Activated T-helper 1 cell treated with anti-CD3 and anti-CD28 coated beads, Interleukin-12 subunit alpha, Interleukin-12 subunit beta, Interleukin-2, Interleukin-4 antibody, amounts not matched to agents 30 ng/mL and 10 ng/mL and 1 ng/mL, durations not matched to agents 14 hours and 24 hours and 36 hours (primary cell): Measurements from ENCODE around the gene SNAP47. TPM values are rescaled to one million over a fixed set of nuclear protein-coding genes. Genes with fewer than 3 reads are reported as not detected.

ENCODE experiments used
- DNase-seq: peaks from one replicate; pipeline ENCODE4 v3.0.0; 2021; ENCODE audit warnings: low spot score
- H3K27ac Mint-ChIP-seq: one replicate; pipeline ENCODE4 v1.8.0; 2021; ENCODE audit warnings: mild to moderate bottlenecking, mixed read lengths
- H3K27me3 Mint-ChIP-seq: one replicate; pipeline ENCODE4 v1.8.0; 2022; ENCODE audit warnings: mild to moderate bottlenecking, moderate library complexity, mixed read lengths; ENCODE audit not compliant: insufficient read depth
- H3K36me3 Mint-ChIP-seq: one replicate; pipeline ENCODE4 v1.8.0; 2021; ENCODE audit warnings: low read depth, mixed read lengths
- H3K4me1 Mint-ChIP-seq: one replicate; pipeline ENCODE4 v1.8.0; 2021; ENCODE audit warnings: low read depth, mixed read lengths
- H3K4me3 Mint-ChIP-seq: one replicate; pipeline ENCODE4 v1.8.0; 2021; ENCODE audit warnings: mild to moderate bottlenecking, moderate library complexity, mixed read lengths
- H3K9me3 Mint-ChIP-seq: one replicate; pipeline ENCODE4 v1.8.0; 2021; ENCODE audit warnings: mixed read lengths
- intact Hi-C: fragments of 100-400 bp; cut with micrococcal nuclease; formaldehyde crosslinking; loops from one replicate; pipeline ENCODE4 v1.15.1; 2024
- total RNA-seq: library from RNA; stranded (reverse); gene quantifications from 2 replicates; pipeline ENCODE4 v1.2.3, GENCODE V29; 2022

Gene SNAP47
- total RNA-seq, 1 donor from 2014 or later = 32.2 TPM

GRCh38 chr1:227733751-227734545 is 1.3 kb upstream of the SNAP47 start:
- Mint-ChIP-seq H3K27me3 (no peaks in the 10 kb centered on the region), H3K27ac (peak overlapping the region; percentile 81), H3K4me1 (peaks cover 25% of the 10 kb centered on the region), H3K4me3 (peak overlapping the region; percentile 98), H3K36me3 (peaks cover 18% of the 10 kb centered on the region), H3K9me3 (no peaks in the 10 kb centered on the region)
- DNase-seq = no peak
- intact Hi-C loops = loop anchor here (2.0 to 10.0 kb wide), 3 partner anchors 191 to 541 kb away; partner anchors contain the start of gene C1orf35

DNA sequence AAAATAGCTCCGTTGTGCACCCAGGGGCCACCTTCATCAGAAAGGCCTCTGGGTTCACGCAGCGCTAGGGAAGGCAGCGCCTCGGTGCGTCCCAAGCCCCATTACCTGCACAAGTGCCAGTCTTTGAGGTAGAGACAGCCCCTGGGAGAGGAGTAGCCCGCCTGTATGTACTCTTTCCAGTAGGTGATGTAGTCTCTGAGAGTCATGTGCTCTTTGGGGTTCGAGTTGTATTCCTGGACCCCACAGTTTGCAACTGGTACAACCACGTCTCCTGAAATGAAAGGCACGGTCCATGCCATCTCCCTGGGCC is 734 bp upstream of the SNAP47 start:
- intact Hi-C loops = loop anchor here (2.0 to 10.0 kb wide), 3 partner anchors 192 to 540 kb away; partner anchors contain the start of gene C1orf35
- Mint-ChIP-seq H3K36me3 (peaks cover 18% of the 10 kb centered on the region), H3K9me3 (no peaks in the 10 kb centered on the region), H3K27ac (peak overlapping the region; percentile 81), H3K4me3 (peak overlapping the region; percentile 98), H3K27me3 (no peaks in the 10 kb centered on the region), H3K4me1 (peaks cover 25% of the 10 kb centered on the region)
- DNase-seq = no peak

GRCh38 chr1:227735539-227736285 is 477 bp downstream of the SNAP47 start:
- intact Hi-C loops = loop anchor here (1.0 to 10.0 kb wide), 11 partner anchors 27 to 672 kb away; partner anchors contain the start of genes ARF1, C1orf35, IBA57 and ZNF678
- Mint-ChIP-seq H3K27ac (peak overlapping the region; percentile 97), H3K4me1 (peaks cover 25% of the 10 kb centered on the region), H3K9me3 (no peaks in the 10 kb centered on the region), H3K27me3 (no peaks in the 10 kb centered on the region), H3K36me3 (peaks cover 16% of the 10 kb centered on the region), H3K4me3 (peak overlapping the region; percentile 98)
- DNase-seq = no peak

DNA sequence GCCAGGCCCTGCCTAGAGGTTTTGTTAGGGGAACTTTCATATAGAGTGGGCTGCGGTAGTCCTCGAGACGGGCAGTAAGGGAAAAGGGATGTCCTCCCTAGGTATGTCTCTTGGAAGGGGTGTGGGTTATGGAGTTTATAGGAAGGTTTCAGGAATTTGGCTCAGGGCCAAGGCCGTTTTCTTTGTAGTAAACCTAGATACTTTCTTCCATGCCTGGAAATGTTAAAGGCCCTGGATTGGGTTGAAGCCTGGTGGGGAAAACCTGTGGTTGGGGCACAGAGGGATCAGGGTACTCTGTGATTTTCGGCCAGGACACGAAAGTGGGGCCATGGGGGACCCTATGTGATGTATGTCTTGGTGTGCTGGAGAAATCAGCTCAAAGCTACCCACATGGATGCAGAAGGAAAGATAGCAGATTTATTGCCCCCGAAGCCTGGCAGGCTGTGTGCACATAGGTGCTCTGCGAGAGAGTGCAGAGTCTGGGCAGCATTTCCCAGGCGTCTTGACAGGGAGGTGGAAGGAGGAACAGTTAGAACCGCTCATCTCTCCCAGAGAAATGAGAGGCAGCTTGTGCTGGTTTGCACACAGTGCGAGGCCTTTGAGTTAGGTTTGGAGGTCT is 1.7 kb downstream of the SNAP47 start:
- intact Hi-C loops = loop anchor here (10.0 kb wide), 1 partner anchor 538 kb away; no protein-coding TSS in a partner anchor
- Mint-ChIP-seq H3K4me3 (peak overlapping the region; percentile 49), H3K36me3 (peaks cover 16% of the 10 kb centered on the region), H3K4me1 (peaks cover 25% of the 10 kb centered on the region), H3K9me3 (no peaks in the 10 kb centered on the region), H3K27ac (no peak overlapping the region), H3K27me3 (no peaks in the 10 kb centered on the region)
- no peak for DNase-seq

DNA sequence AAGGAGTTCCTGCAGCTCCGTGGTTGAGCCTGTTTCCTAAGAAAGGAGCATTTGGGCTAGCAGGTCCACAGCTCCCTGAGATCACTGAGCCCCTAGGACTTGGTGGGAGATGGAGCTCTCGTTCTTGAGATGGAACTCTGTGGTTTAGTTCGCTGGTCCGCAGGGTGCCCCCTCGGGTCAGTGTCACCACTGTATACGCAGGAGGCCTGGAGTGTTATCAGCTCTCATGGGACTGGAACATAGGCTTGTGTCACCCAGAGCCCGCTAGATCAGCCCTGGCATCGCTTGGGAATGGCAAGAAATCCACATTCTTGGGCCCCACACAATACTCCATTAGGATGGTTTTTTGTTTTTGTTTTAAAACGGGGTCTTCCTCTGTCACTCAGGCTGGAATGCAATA is 3.6 kb downstream of the SNAP47 start:
- intact Hi-C loops = loop anchor here (10.0 kb wide), 1 partner anchor 536 kb away; no protein-coding TSS in a partner anchor
- H3K27ac Mint-ChIP-seq = no peak overlapping the region
- H3K4me1 Mint-ChIP-seq = peaks cover 21% of the 10 kb centered on the region

GRCh38 chr1:227739636-227740035 is 4.4 kb downstream of the SNAP47 start:
- H3K9me3 Mint-ChIP-seq = no peaks in the 10 kb centered on the region
- peaks cover 1% of the 10 kb centered on the region for H3K36me3 Mint-ChIP-seq
- no peak overlapping the region for H3K4me3 Mint-ChIP-seq
- H3K27me3 Mint-ChIP-seq = no peaks in the 10 kb centered on the region
- H3K27ac Mint-ChIP-seq = no peak overlapping the region
- no peak for DNase-seq
- peaks cover 29% of the 10 kb centered on the region for H3K4me1 Mint-ChIP-seq
- intact Hi-C loops = loop anchor here (10.0 kb wide), 1 partner anchor 535 kb away; no protein-coding TSS in a partner anchor

More for the DNA sequence above, 3.6 kb downstream of the SNAP47 start:
- DNase-seq = no peak
- Mint-ChIP-seq H3K36me3 (peaks cover 6% of the 10 kb centered on the region), H3K9me3 (no peaks in the 10 kb centered on the region), H3K27me3 (no peaks in the 10 kb centered on the region), H3K4me3 (no peak overlapping the region)

- DNase-seq = no peak
- intact Hi-C loops = no loop called here
- Mint-ChIP-seq H3K9me3 (no peaks in the 10 kb centered on the region), H3K27me3 (no peaks in the 10 kb centered on the region), H3K36me3 (peaks cover 1% of the 10 kb centered on the region), H3K27ac (no peak overlapping the region), H3K4me3 (no peak overlapping the region), H3K4me1 (peaks cover 31% of the 10 kb centered on the region)
Observed at GRCh38 chr1:227740401-227740960, 5.2 kb downstream of the SNAP47 start.

- H3K4me1 Mint-ChIP-seq = peaks cover 25% of the 10 kb centered on the region
- no peak overlapping the region for H3K27ac Mint-ChIP-seq
- no peaks in the 10 kb centered on the region for H3K36me3 Mint-ChIP-seq
Observed at GRCh38 chr1:227741166-227741870, 6.1 kb downstream of the SNAP47 start.

GRCh38 chr1:227742738-227743715 is 7.8 kb downstream of the SNAP47 start:
- H3K4me3 Mint-ChIP-seq = no peak overlapping the region
- peaks cover 11% of the 10 kb centered on the region for H3K4me1 Mint-ChIP-seq
- intact Hi-C loops = no loop called here
- H3K27ac Mint-ChIP-seq = no peak overlapping the region
- H3K9me3 Mint-ChIP-seq = no peaks in the 10 kb centered on the region
- H3K36me3 Mint-ChIP-seq = no peaks in the 10 kb centered on the region
- H3K27me3 Mint-ChIP-seq = no peaks in the 10 kb centered on the region
- no peak for DNase-seq

More at GRCh38 chr1:227741166-227741870, 6.1 kb downstream of the SNAP47 start:
- intact Hi-C loops = no loop called here
- no peaks in the 10 kb centered on the region for H3K27me3 Mint-ChIP-seq
- no peak for DNase-seq
- H3K9me3 Mint-ChIP-seq = no peaks in the 10 kb centered on the region
- no peak overlapping the region for H3K4me3 Mint-ChIP-seq

GRCh38 chr1:227744668-227745067 is 9.4 kb downstream of the SNAP47 start:
- Mint-ChIP-seq H3K4me1 (peaks cover 27% of the 10 kb centered on the region), H3K36me3 (peaks cover 11% of the 10 kb centered on the region), H3K4me3 (no peak overlapping the region), H3K27me3 (no peaks in the 10 kb centered on the region), H3K27ac (no peak overlapping the region), H3K9me3 (no peaks in the 10 kb centered on the region)
- no peak for DNase-seq
- intact Hi-C loops = no loop called here

- Mint-ChIP-seq H3K4me3 (no peak overlapping the region), H3K27me3 (no peaks in the 10 kb centered on the region), H3K36me3 (peaks cover 12% of the 10 kb centered on the region), H3K9me3 (no peaks in the 10 kb centered on the region), H3K4me1 (peaks cover 28% of the 10 kb centered on the region), H3K27ac (no peak overlapping the region)
- no peak for DNase-seq
- intact Hi-C loops = no loop called here
Observed at GRCh38 chr1:227745568-227746265, 10.5 kb downstream of the SNAP47 start.
